GM12891 (cell line): ENCODE results near the gene TMCC2.

ENCODE experiments used
- POLR2A ChIP-seq: IDR thresholded peaks from 2 replicates; pipeline ENCODE4 v1.6.1; 2011; ENCODE audit warnings: low read depth, low read length, control low read depth
- POLR2AphosphoS5 ChIP-seq: IDR thresholded peaks from 2 replicates; pipeline ENCODE4 v1.6.1; 2011; ENCODE audit warnings: low read depth, low read length, control low read depth
- TAF1 ChIP-seq: IDR thresholded peaks from 2 replicates; pipeline ENCODE4 v1.6.1; 2011; ENCODE audit warnings: low read depth, low read length, control low read depth

DNA sequence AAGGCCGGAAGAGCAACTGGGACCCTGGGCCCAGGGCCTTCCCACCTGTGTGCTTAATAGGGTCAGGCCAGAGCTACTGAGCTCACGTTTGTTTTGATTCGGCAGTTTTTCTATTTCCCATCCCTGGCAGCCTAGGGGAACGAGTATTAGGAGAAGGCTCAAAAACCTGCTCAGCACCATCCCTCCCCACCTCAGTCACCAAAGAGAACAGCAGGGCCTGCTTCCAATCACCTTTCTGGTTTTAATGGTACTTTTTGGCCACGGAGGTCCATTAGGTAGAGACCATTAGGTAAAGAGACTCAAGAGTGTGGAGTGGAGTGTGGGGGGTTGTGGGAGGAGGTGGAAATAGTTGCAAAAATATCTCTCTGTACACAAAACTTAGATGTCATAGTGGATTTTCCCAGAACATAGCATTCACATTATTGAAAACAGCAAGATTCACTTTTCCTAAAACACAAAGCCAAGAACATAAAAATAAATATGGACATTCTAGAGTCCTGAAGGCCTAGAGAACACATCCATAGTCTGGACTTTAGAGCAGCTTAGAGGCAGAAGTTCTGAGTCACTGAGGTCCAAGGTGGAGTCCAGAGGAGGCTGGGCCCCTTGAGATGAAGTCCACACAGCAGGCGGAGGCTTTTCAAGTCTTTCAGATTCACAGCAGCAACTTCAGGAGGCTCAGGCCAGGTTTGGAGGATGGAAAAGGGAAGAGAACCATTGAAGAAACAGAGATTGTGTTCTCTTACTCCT lies 74.3 kb downstream of the TMCC2 start:
- TF ChIP-seq POLR2AphosphoS5 (no peak), POLR2A (no peak), TAF1 (no peak)
